ENCODE measurements around the gene SPIRE2.
A peak's percentile ranks its signal among the peaks of the same experiment; 100 is the strongest.
"Not testable (repeated sequence)": the region's sequence is repeated elsewhere in the genome, so short reads cannot be mapped to it uniquely, and the experiment has no call there.

Gene SPIRE2

GRCh38 chr16:89871895-89872294 is 43.6 kb downstream of the SPIRE2 start:
- Histone ChIP-seq H4K20me1 (ENCODE audit: insufficient read depth, low read length) (peaks cover 9% of the 10 kb centered on the region), H3K79me2 (ENCODE audit: insufficient read depth, low read length) (peaks cover 38% of the 10 kb centered on the region), H3K4me2 (ENCODE audit: insufficient read depth, low read length) (0 out of 2 replicates have a peak overlapping the region, but pooled peaks have one; percentile 62), H3K27ac (ENCODE audit: low read length) (no peak overlapping the region), H2AFZ (ENCODE audit: low read depth, low read length) (no peak overlapping the region), H3K36me3 (ENCODE audit: insufficient read depth, low read length) (peaks cover 22% of the 10 kb centered on the region), H3K4me3 (ENCODE audit: low read depth in 1 of 2, low read length in 2 of 2) (peak overlapping the region in 1 of 2 experiments; percentile 57; a peak in 1 of 4 replicates), H3K9me3 (ENCODE audit: insufficient read depth, low read length, severe bottlenecking) (peaks cover 21% of the 10 kb centered on the region), H3K9ac (ENCODE audit: low read depth, low read length) (peak overlapping the region; percentile 72; the same call in 1 of the 2 replicates), H3K4me1 (ENCODE audit: insufficient read depth, low read length) (peaks cover 27% of the 10 kb centered on the region), H3K27me3 (ENCODE audit: insufficient read depth, low read length, poor library complexity) (no peaks in the 10 kb centered on the region)
- no peak for ATAC-seq (ENCODE audit: insufficient read depth, low read depth)
- no peak for TF ChIP-seq EZH2 (IDR thresholded peaks at IDR 0.05; ENCODE audit: borderline replicate concordance, low read depth, low read length, severe bottlenecking)
- TF ChIP-seq CTCF (IDR thresholded peaks at IDR 0.05; ENCODE audit: borderline replicate concordance, extremely low read depth, low read length, poor library complexity, severe bottlenecking) = no peak
- DNase-seq = no peak

GRCh38 chr16:89873109-89873971 is 45.1 kb downstream of the SPIRE2 start, which contains the start of gene TCF25:
TSS of gene TCF25 (plus strand) at chr16:89873592. CDS start at chr16:89873668, 76 bp downstream.
- Histone ChIP-seq H3K27ac (ENCODE audit: low read length) (peak within 1 kb of the TSS; percentile 99), H2AFZ (ENCODE audit: low read depth, low read length) (peak within 1 kb of the TSS; percentile 96), H3K9me3 (ENCODE audit: insufficient read depth, low read length, severe bottlenecking) (peaks cover 16% of the 10 kb centered on the region), H3K79me2 (ENCODE audit: insufficient read depth, low read length) (peaks cover 52% of the 10 kb centered on the region), H4K20me1 (ENCODE audit: insufficient read depth, low read length) (peaks cover 20% of the 10 kb centered on the region), H3K36me3 (ENCODE audit: insufficient read depth, low read length) (peaks cover 32% of the 10 kb centered on the region), H3K9ac (ENCODE audit: low read depth, low read length) (peak within 1 kb of the TSS; percentile 72), H3K4me1 (ENCODE audit: insufficient read depth, low read length) (peaks cover 27% of the 10 kb centered on the region), H3K4me3 (ENCODE audit: low read depth in 1 of 2, low read length in 2 of 2) (peak within 1 kb of the TSS; percentile 57 to 89), H3K4me2 (ENCODE audit: insufficient read depth, low read length) (peak within 1 kb of the TSS; percentile 62), H3K27me3 (ENCODE audit: insufficient read depth, low read length, poor library complexity) (no peaks in the 10 kb centered on the region)
- TF ChIP-seq CTCF (IDR thresholded peaks at IDR 0.05; ENCODE audit: borderline replicate concordance, extremely low read depth, low read length, poor library complexity, severe bottlenecking) = peak; percentile 12
- TF ChIP-seq EZH2 (IDR thresholded peaks at IDR 0.05; ENCODE audit: borderline replicate concordance, low read depth, low read length, severe bottlenecking) = no peak
- DNase-seq (peak; percentile 90), ATAC-seq (ENCODE audit: insufficient read depth, low read depth) (peak; percentile 72)

- peaks cover 27% of the 10 kb centered on the region for H4K20me1 ChIP-seq (ENCODE audit: insufficient read depth, low read length)
- peak overlapping the region; percentile 96; the same call in 1 of the 2 replicates for H2AFZ ChIP-seq (ENCODE audit: low read depth, low read length)
- TF ChIP-seq CTCF (IDR thresholded peaks at IDR 0.05; ENCODE audit: borderline replicate concordance, extremely low read depth, low read length, poor library complexity, severe bottlenecking) (no peak), EZH2 (IDR thresholded peaks at IDR 0.05; ENCODE audit: borderline replicate concordance, low read depth, low read length, severe bottlenecking) (no peak)
- H3K79me2 ChIP-seq (ENCODE audit: insufficient read depth, low read length) = peaks cover 60% of the 10 kb centered on the region
- peak overlapping the region; percentile 99; the same call in 1 of the 2 replicates for H3K27ac ChIP-seq (ENCODE audit: low read length)
- H3K36me3 ChIP-seq (ENCODE audit: insufficient read depth, low read length) = peaks cover 40% of the 10 kb centered on the region
- H3K4me3 ChIP-seq (ENCODE audit: low read depth in 1 of 2, low read length in 2 of 2) = peak overlapping the region; percentile 57 to 89
- H3K4me2 ChIP-seq (ENCODE audit: insufficient read depth, low read length) = peak overlapping the region; percentile 62
- DNase-seq (peak; percentile 92), ATAC-seq (ENCODE audit: insufficient read depth, low read depth) (peak; percentile 69)
- no peaks in the 10 kb centered on the region for H3K27me3 ChIP-seq (ENCODE audit: insufficient read depth, low read length, poor library complexity)
- peaks cover 16% of the 10 kb centered on the region for H3K9me3 ChIP-seq (ENCODE audit: insufficient read depth, low read length, severe bottlenecking)
- H3K9ac ChIP-seq (ENCODE audit: low read depth, low read length) = peak overlapping the region; percentile 72
- peaks cover 27% of the 10 kb centered on the region for H3K4me1 ChIP-seq (ENCODE audit: insufficient read depth, low read length)
These were observed 45.9 kb downstream of the SPIRE2 start for GRCh38 chr16:89873972-89874689.

GRCh38 chr16:89879123-89879522 is 50.8 kb downstream of the SPIRE2 start:
- H2AFZ ChIP-seq (ENCODE audit: low read depth, low read length); DNase-seq; H3K4me2 ChIP-seq (ENCODE audit: insufficient read depth, low read length); H3K27me3 ChIP-seq (ENCODE audit: insufficient read depth, low read length, poor library complexity); H3K9ac ChIP-seq (ENCODE audit: low read depth, low read length); H3K4me3 ChIP-seq (ENCODE audit: low read depth in 1 of 2, low read length in 2 of 2); H3K27ac ChIP-seq (ENCODE audit: low read length); ATAC-seq (ENCODE audit: insufficient read depth, low read depth): not testable (repeated sequence)
- H3K4me1 ChIP-seq (ENCODE audit: insufficient read depth, low read length) = peaks cover 11% of the 10 kb centered on the region
- peaks cover 84% of the 10 kb centered on the region for H3K36me3 ChIP-seq (ENCODE audit: insufficient read depth, low read length)
- peaks cover 16% of the 10 kb centered on the region for H3K9me3 ChIP-seq (ENCODE audit: insufficient read depth, low read length, severe bottlenecking)
- peaks cover 63% of the 10 kb centered on the region for H4K20me1 ChIP-seq (ENCODE audit: insufficient read depth, low read length)
- H3K79me2 ChIP-seq (ENCODE audit: insufficient read depth, low read length) = peaks cover 89% of the 10 kb centered on the region
